Glutamatergic neuron (in vitro differentiated cells): Measurements from ENCODE around the gene TCF12. TPM values are rescaled to one million over a fixed set of nuclear protein-coding genes. Genes with fewer than 3 reads are reported as not detected.

ENCODE experiments used
- DNase-seq: peaks from one replicate; pipeline ENCODE4 v3.0.0; 2022
- H3K27ac Mint-ChIP-seq: one replicate; pipeline ENCODE4 v1.8.0; 2020; ENCODE audit warnings: mild to moderate bottlenecking, mixed read lengths, inconsistent platforms; ENCODE audit not compliant: unreplicated experiment
- H3K27me3 Mint-ChIP-seq: one replicate; pipeline ENCODE4 v1.8.0; 2020; ENCODE audit warnings: mild to moderate bottlenecking, moderate library complexity, mixed read lengths, inconsistent platforms; ENCODE audit not compliant: unreplicated experiment
- H3K36me3 Mint-ChIP-seq: one replicate; pipeline ENCODE4 v1.8.0; 2020; ENCODE audit warnings: mild to moderate bottlenecking, mixed read lengths, inconsistent platforms; ENCODE audit not compliant: unreplicated experiment
- H3K4me1 Mint-ChIP-seq: one replicate; pipeline ENCODE4 v1.8.0; 2020; ENCODE audit warnings: mild to moderate bottlenecking, low read depth, mixed read lengths, inconsistent platforms; ENCODE audit not compliant: unreplicated experiment
- H3K4me3 Mint-ChIP-seq: one replicate; pipeline ENCODE4 v1.8.0; 2020; ENCODE audit warnings: mild to moderate bottlenecking, mixed read lengths, inconsistent platforms; ENCODE audit not compliant: unreplicated experiment
- H3K9me3 Mint-ChIP-seq: one replicate; pipeline ENCODE4 v1.8.0; 2020; ENCODE audit warnings: mild to moderate bottlenecking, moderate library complexity, mixed read lengths, inconsistent platforms; ENCODE audit not compliant: unreplicated experiment
- total RNA-seq: library from RNA; stranded (reverse); fragmentation: NEBNext Ultra II Directional; extraction: Animal tissue kit (Norgen Biotek cat#: 25700); gene quantifications from one replicate; pipeline ENCODE4 v1.2.1, GENCODE V29; 2021; ENCODE audit not compliant: unreplicated experiment
- TF ChIP-seq, protein P1 (sequence below): fragments of 200-600 bp; sonication (generic); IDR thresholded peaks from one replicate; pipeline ENCODE4 v1.5.0; 2021; ENCODE audit not compliant: partially characterized antibody, unreplicated experiment

The TCF12 gene
- total RNA-seq, 1 donor from 2014 or later: 140 TPM

DNA sequence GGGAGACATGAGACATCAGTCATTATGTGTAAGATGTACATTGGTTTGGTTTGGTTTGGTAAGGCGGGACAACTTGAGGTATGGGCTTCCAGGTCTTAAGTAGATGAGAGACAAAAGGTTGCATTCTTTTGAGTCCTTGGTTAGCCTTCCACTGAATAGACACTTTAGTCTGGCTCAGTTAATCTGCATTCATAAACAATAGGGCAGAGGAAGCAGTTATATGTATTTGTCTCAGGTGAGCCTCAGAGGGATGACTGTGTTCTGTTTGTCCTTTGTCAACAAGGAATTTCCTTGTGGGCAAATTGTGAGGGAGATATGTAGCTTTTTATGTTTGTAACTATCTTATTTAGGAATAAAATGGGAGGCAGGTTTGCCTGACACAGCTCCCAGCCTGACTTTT, 50.4 kb downstream of the TCF12 start:
- DNase-seq: no peak
- TF ChIP-seq, protein P1, sequence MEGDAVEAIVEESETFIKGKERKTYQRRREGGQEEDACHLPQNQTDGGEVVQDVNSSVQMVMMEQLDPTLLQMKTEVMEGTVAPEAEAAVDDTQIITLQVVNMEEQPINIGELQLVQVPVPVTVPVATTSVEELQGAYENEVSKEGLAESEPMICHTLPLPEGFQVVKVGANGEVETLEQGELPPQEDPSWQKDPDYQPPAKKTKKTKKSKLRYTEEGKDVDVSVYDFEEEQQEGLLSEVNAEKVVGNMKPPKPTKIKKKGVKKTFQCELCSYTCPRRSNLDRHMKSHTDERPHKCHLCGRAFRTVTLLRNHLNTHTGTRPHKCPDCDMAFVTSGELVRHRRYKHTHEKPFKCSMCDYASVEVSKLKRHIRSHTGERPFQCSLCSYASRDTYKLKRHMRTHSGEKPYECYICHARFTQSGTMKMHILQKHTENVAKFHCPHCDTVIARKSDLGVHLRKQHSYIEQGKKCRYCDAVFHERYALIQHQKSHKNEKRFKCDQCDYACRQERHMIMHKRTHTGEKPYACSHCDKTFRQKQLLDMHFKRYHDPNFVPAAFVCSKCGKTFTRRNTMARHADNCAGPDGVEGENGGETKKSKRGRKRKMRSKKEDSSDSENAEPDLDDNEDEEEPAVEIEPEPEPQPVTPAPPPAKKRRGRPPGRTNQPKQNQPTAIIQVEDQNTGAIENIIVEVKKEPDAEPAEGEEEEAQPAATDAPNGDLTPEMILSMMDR: no peak
- Mint-ChIP-seq H3K9me3 (no peaks in the 10 kb centered on the region), H3K4me3 (no peak overlapping the region), H3K36me3 (no peaks in the 10 kb centered on the region), H3K4me1 (peaks cover 5% of the 10 kb centered on the region), H3K27ac (no peak overlapping the region), H3K27me3 (no peaks in the 10 kb centered on the region)

DNA sequence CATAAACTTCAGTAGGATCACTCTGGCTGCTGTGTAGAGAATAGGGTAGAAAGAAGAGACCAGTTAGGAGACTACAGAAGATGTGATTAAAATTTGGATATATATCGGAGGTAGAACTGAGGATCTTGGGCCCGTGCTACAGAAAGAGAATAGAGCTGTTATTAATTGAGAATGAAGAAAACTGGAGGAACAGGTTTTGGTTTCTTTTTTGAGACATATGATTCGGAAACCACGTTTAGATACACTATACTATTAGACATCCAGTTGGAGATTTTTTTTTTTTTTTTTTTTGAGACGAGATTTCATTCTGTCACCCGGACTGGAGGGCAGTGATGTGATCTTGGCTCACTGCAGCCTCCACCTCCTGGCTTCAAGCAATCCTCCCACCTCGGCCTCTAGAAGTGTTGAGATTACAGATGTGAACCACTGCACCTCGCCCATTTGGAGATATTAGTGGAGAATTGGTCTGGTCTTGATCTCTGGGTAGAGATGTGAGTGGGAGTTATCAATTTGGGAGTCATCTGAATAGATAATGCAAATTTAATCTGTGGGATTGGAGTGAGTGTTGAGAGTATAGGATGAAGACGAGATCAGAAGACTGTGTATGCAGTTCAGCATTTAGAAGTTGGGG, 50.9 kb downstream of the TCF12 start:
- H3K4me1 Mint-ChIP-seq: peaks cover 5% of the 10 kb centered on the region
- no peak for DNase-seq
- H3K9me3 Mint-ChIP-seq: no peaks in the 10 kb centered on the region
- H3K27me3 Mint-ChIP-seq: no peaks in the 10 kb centered on the region
- no peak overlapping the region for H3K4me3 Mint-ChIP-seq
- H3K27ac Mint-ChIP-seq: no peak overlapping the region
- H3K36me3 Mint-ChIP-seq: no peaks in the 10 kb centered on the region
- TF ChIP-seq, protein P1: no peak

- no peak overlapping the region for H3K4me3 Mint-ChIP-seq
- no peak overlapping the region for H3K27ac Mint-ChIP-seq
- DNase-seq: no peak
- H3K4me1 Mint-ChIP-seq: peaks cover 5% of the 10 kb centered on the region
- TF ChIP-seq, protein P1: no peak
- no peaks in the 10 kb centered on the region for H3K27me3 Mint-ChIP-seq
- H3K36me3 Mint-ChIP-seq: no peaks in the 10 kb centered on the region
- H3K9me3 Mint-ChIP-seq: no peaks in the 10 kb centered on the region
These were observed 53.1 kb downstream of the TCF12 start for GRCh38 chr15:56971571-56971970.

DNA sequence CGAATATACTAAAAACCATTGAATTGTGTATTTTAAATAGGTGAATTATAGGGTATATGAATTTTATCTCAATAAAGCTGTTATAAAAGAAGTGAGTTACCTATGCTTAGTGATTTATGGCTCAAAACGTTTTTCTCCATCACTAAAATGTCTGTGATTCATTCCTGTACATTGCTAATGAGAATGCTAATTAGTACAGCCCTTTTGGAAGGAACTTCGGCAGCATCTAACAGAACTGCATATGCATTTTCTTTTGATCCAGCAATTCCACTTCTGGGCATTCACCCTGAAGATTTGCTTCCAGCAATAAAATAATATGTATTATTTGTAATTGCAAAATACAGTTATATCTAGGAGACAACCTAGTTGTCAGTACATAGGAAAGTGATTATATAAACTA, 53.6 kb downstream of the TCF12 start:
- H3K9me3 Mint-ChIP-seq: no peaks in the 10 kb centered on the region
- no peak overlapping the region for H3K4me3 Mint-ChIP-seq
- TF ChIP-seq, protein P1: no peak
- H3K27me3 Mint-ChIP-seq: no peaks in the 10 kb centered on the region
- no peak for DNase-seq
- H3K4me1 Mint-ChIP-seq: peaks cover 5% of the 10 kb centered on the region
- H3K36me3 Mint-ChIP-seq: no peaks in the 10 kb centered on the region
- H3K27ac Mint-ChIP-seq: no peak overlapping the region

GRCh38 chr15:56972426-56972825, 54.0 kb downstream of the TCF12 start:
- Mint-ChIP-seq H3K4me3 (no peak overlapping the region), H3K27ac (no peak overlapping the region), H3K9me3 (no peaks in the 10 kb centered on the region), H3K36me3 (no peaks in the 10 kb centered on the region), H3K27me3 (no peaks in the 10 kb centered on the region), H3K4me1 (peaks cover 5% of the 10 kb centered on the region)
- no peak for DNase-seq
- TF ChIP-seq, protein P1: no peak
